GM13977 (cell line): ENCODE data around the gene TMEM117.

Source experiments
- DNase-seq: peaks from one replicate; pipeline ENCODE4 v3.0.0; 2012; ENCODE audit warnings: low spot score
- in situ Hi-C: fragments of 300-500 bp; cut with MboI; formaldehyde crosslinking; loops from one replicate; pipeline ENCODE4 v1.12.0; 2022; ENCODE audit warnings: low sequenced_read_pairs, low pct_unique_long_range_greater_than_20kb, mixed read lengths, inconsistent platforms; ENCODE audit not compliant: unreplicated experiment
- TF ChIP-seq, protein P1 (sequence below): IDR thresholded peaks from 2 replicates; pipeline ENCODE4 v1.5.1; 2012; ENCODE audit warnings: mild to moderate bottlenecking, control low read depth; ENCODE audit not compliant: insufficient read depth; ENCODE audit errors: extremely low read depth, missing control alignments

Gene TMEM117

GRCh38 chr12:43816168-43816567, 19.7 kb upstream of the TMEM117 start:
- in situ Hi-C loops = no loop called here
- TF ChIP-seq, protein P1, sequence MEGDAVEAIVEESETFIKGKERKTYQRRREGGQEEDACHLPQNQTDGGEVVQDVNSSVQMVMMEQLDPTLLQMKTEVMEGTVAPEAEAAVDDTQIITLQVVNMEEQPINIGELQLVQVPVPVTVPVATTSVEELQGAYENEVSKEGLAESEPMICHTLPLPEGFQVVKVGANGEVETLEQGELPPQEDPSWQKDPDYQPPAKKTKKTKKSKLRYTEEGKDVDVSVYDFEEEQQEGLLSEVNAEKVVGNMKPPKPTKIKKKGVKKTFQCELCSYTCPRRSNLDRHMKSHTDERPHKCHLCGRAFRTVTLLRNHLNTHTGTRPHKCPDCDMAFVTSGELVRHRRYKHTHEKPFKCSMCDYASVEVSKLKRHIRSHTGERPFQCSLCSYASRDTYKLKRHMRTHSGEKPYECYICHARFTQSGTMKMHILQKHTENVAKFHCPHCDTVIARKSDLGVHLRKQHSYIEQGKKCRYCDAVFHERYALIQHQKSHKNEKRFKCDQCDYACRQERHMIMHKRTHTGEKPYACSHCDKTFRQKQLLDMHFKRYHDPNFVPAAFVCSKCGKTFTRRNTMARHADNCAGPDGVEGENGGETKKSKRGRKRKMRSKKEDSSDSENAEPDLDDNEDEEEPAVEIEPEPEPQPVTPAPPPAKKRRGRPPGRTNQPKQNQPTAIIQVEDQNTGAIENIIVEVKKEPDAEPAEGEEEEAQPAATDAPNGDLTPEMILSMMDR = no peak
- no peak for DNase-seq

- in situ Hi-C loops = no loop called here
- DNase-seq = no peak
- TF ChIP-seq, protein P1 = no peak
These were observed 11.6 kb upstream of the TMEM117 start for GRCh38 chr12:43824207-43824775.

GRCh38 chr12:43826681-43827080, 9.2 kb upstream of the TMEM117 start:
- no peak for DNase-seq
- in situ Hi-C loops = no loop called here
- TF ChIP-seq, protein P1 = no peak

DNA sequence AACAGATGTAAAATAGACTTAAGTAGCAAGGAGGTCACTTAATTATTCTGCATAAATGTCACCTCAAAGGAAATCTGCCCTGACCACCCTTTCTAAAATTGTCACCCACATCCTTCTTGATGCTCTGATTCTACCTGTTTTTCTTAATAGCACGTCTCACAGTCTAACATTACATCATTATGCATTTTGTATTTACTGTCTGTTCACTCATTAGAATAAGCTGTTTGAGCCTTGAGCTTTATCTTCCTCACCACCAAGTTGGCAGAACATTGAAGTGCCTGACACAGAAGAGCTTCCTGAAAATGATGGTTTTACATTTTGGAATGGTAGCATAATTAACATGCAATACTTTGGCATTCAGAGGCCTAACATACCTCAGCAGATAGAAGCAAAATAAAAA, 8.8 kb upstream of the TMEM117 start:
- in situ Hi-C loops = no loop called here
- DNase-seq = no peak

DNA sequence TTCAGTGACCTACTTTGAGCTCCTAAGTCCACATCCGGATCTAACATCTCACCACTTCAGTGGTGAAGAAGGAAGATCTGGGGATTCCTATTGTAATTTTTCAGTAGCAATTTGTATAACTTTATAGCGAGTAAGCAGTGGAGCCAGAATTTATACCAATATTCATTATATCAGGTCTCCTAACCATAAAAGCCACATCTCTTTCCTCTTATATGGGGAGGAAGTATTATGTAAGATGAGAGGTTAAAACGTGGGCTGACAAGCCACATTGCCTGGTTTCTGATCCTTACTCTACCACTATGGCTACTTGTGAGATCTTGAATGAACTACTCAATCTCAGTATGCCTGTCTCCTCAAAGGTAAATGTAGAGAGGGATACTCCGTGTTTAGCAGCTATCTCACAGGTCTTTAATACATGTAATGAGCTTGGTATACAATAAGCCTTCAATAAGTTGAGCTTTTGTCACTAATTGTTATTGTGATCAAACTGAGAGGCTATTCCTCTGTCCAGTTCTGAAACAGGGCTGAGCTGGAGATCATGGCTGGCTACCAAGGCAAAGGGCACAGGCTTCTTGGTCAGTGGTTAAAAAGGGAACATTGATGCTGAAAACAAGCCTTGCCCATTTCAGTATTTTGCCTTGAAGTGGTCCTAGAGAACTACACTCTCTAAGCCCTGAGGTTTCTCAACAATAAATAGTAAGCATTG, 3.3 kb upstream of the TMEM117 start:
- in situ Hi-C loops = no loop called here
- no peak for DNase-seq
- TF ChIP-seq, protein P1 = no peak

More for the DNA sequence above, 8.8 kb upstream of the TMEM117 start:
- TF ChIP-seq, protein P1 = no peak

- no peak for DNase-seq
These were observed 621 bp upstream of the TMEM117 start for GRCh38 chr12:43835264-43835655.

More at GRCh38 chr12:43835264-43835655, 621 bp upstream of the TMEM117 start:
- TF ChIP-seq, protein P1 = no peak
- in situ Hi-C loops = no loop called here
